PFSK-1 (cell line): ENCODE results near the gene HLA-DRA.

Experiments
- FOXP2 ChIP-seq: optimal IDR thresholded peaks from 2 replicates; pipeline ENCODE3; 2011; ENCODE audit warnings: borderline replicate concordance, control low read depth, inconsistent platforms; ENCODE audit not compliant: insufficient read depth; ENCODE audit errors: extremely low read length, extremely low read depth
- POLR2AphosphoS5 ChIP-seq: IDR thresholded peaks from 2 replicates; pipeline ENCODE4 v1.6.1; 2012; ENCODE audit warnings: low read depth, mild to moderate bottlenecking, control low read depth, low read length, moderate library complexity
- REST ChIP-seq, 2 experiments: IDR thresholded peaks; 2 replicates each; pipeline versions ENCODE4 v1.6.1 to v1.8.0; 2011 to 2012; ENCODE audit warnings: low read depth in 2 of 2, low read length in 2 of 2, control low read depth in 1 of 2, inconsistent platforms in 1 of 2, mild to moderate bottlenecking in 1 of 2, moderate library complexity in 1 of 2; ENCODE audit not compliant: insufficient read depth in 1 of 2
- SIN3A ChIP-seq: IDR thresholded peaks from 2 replicates; pipeline ENCODE4 v1.6.1; 2012; ENCODE audit warnings: mild to moderate bottlenecking, low read length, moderate library complexity, borderline replicate concordance; ENCODE audit not compliant: insufficient read depth
- TAF1 ChIP-seq: IDR thresholded peaks from 2 replicates; pipeline ENCODE4 v1.6.1; 2012; ENCODE audit warnings: low read length, control low read depth, borderline replicate concordance; ENCODE audit not compliant: insufficient read depth

The HLA-DRA gene

GRCh38 chr6:32416036-32416435 is 23.7 kb upstream of the HLA-DRA start:
- no peak for TF ChIP-seq REST (IDR thresholded peaks at IDR 0.05; ENCODE audit: insufficient read depth in 1 of 2, low read depth in 2 of 2, low read length in 2 of 2)
- TF ChIP-seq SIN3A: no peak
- TF ChIP-seq TAF1: no peak
- no peak for TF ChIP-seq POLR2AphosphoS5
- no peak for TF ChIP-seq FOXP2

- TF ChIP-seq FOXP2: no peak
Measured at GRCh38 chr6:32424589-32425300, 14.9 kb upstream of the HLA-DRA start.

GRCh38 chr6:32426338-32426737 is 13.3 kb upstream of the HLA-DRA start:
- TF ChIP-seq SIN3A (no peak), TAF1 (no peak), REST (IDR thresholded peaks at IDR 0.05; ENCODE audit: insufficient read depth in 1 of 2, low read depth in 2 of 2, low read length in 2 of 2) (no peak), FOXP2 (no peak), POLR2AphosphoS5 (no peak)

GRCh38 chr6:32427218-32427617 is 12.5 kb upstream of the HLA-DRA start:
- TF ChIP-seq REST (IDR thresholded peaks at IDR 0.05; ENCODE audit: insufficient read depth in 1 of 2, low read depth in 2 of 2, low read length in 2 of 2): no peak
- TF ChIP-seq FOXP2: no peak
- no peak for TF ChIP-seq TAF1
- no peak for TF ChIP-seq POLR2AphosphoS5
- TF ChIP-seq SIN3A: no peak

GRCh38 chr6:32427934-32428474 is 11.7 kb upstream of the HLA-DRA start:
- TF ChIP-seq POLR2AphosphoS5 (no peak), SIN3A (no peak), FOXP2 (no peak), REST (IDR thresholded peaks at IDR 0.05; ENCODE audit: insufficient read depth in 1 of 2, low read depth in 2 of 2, low read length in 2 of 2) (no peak), TAF1 (no peak)
